SK-N-SH (cell line): ENCODE data around the gene MYH10. TPM values are rescaled to one million over a fixed set of nuclear protein-coding genes. Genes with fewer than 3 reads are reported as not detected.

ENCODE experiments used
- CTCF ChIA-PET: fragments of 300-600, 350-600 bp; formaldehyde crosslinking; extraction: SDS; loops from one replicate; lab custom pipeline; 2021; lab: Yijun Ruan, JAX
- POLR2A ChIA-PET: fragments of 350-600 bp; sonication (Branson Sonifier 250); formaldehyde crosslinking; extraction: SDS; loops from one replicate; lab custom pipeline; 2020; ENCODE audit warnings: antibody characterized with exemption, inconsistent platforms; lab: Yijun Ruan, JAX
- DNase-seq: peaks from one replicate; pipeline ENCODE4 v3.0.0; 2012
- H2AFZ ChIP-seq: fragments of 200-600 bp; sonication (generic); 2 replicates; pipeline ENCODE4 v1.8.1; 2016; ENCODE audit warnings: antibody characterized with exemption, mild to moderate bottlenecking, low read depth
- H3F3A ChIP-seq: fragments of 200-600 bp; sonication (generic); replicated peaks from 2 replicates; pipeline ENCODE3; 2016; ENCODE audit warnings: antibody characterized with exemption, mild to moderate bottlenecking; ENCODE audit not compliant: insufficient read depth
- H3K27ac ChIP-seq, 2 experiments: fragments of 200-500 bp in 1 of 2; fragments of 200-600 bp in 1 of 2; sonication (Bioruptor generic) in 1 of 2; sonication (generic), shearing (Covaris generic) in 1 of 2; 2 replicates each; pipeline versions ENCODE4 v1.5.1 to v1.6.1; 2014 to 2016; ENCODE audit warnings: low read depth in 2 of 2, inconsistent platforms in 1 of 2, low read length in 1 of 2, mild to moderate bottlenecking in 1 of 2, mixed read lengths in 1 of 2
- H3K27me3 ChIP-seq: fragments of 200-600 bp; sonication (generic), shearing (Covaris generic); 2 replicates; pipeline ENCODE4 v1.6.1; 2016; ENCODE audit warnings: mixed run types; ENCODE audit not compliant: insufficient read depth
- H3K36me3 ChIP-seq, 2 experiments: fragments of 200-500 bp in 1 of 2; fragments of 200-600 bp in 1 of 2; sonication (Bioruptor generic) in 1 of 2; sonication (generic) in 1 of 2; replicated peaks in 1 of 2; 2 replicates each; pipeline versions ENCODE3 to v1.5.1; 2014 to 2016; ENCODE audit warnings: low read length in 1 of 2, mild to moderate bottlenecking in 1 of 2; ENCODE audit not compliant: insufficient read depth in 2 of 2, control insufficient read depth in 1 of 2
- H3K4me1 ChIP-seq, 2 experiments: fragments of 200-500 bp in 1 of 2; fragments of 200-600 bp in 1 of 2; sonication (Bioruptor generic) in 1 of 2; sonication (generic), shearing (Covaris generic) in 1 of 2; 2 replicates each; pipeline versions ENCODE4 v1.5.1 to v1.6.1; 2014 to 2016; ENCODE audit warnings: low read depth in 1 of 2, low read length in 1 of 2, mixed run types in 1 of 2; ENCODE audit not compliant: insufficient read depth in 2 of 2, control insufficient read depth in 1 of 2
- H3K4me2 ChIP-seq: fragments of 200-600 bp; sonication (generic), shearing (Covaris generic); 2 replicates; pipeline ENCODE4 v1.6.1; 2017; ENCODE audit warnings: mixed run types
- H3K4me3 ChIP-seq, 2 experiments: fragments of 200-500 bp in 1 of 2; fragments of 200-600 bp in 1 of 2; sonication (Bioruptor generic) in 1 of 2; sonication (generic), shearing (Covaris generic) in 1 of 2; 2 replicates each; pipeline versions ENCODE4 v1.5.1 to v1.8.1; 2014 to 2016; ENCODE audit warnings: low read depth in 2 of 2, inconsistent platforms in 1 of 2, low read length in 1 of 2, mild to moderate bottlenecking in 1 of 2, mixed read lengths in 1 of 2, moderate library complexity in 1 of 2
- H3K79me2 ChIP-seq: fragments of 200-600 bp; sonication (generic); 2 replicates; pipeline ENCODE4 v1.8.1; 2017; ENCODE audit warnings: mild to moderate bottlenecking; ENCODE audit not compliant: insufficient read depth
- H3K9ac ChIP-seq: fragments of 200-600 bp; sonication (generic); 2 replicates; pipeline ENCODE4 v1.6.1; 2017; ENCODE audit warnings: mixed run types
- H3K9me2 ChIP-seq: fragments of 200-600 bp; sonication (generic); 2 replicates; pipeline ENCODE4 v1.6.1; 2017; ENCODE audit warnings: mixed run types
- H3K9me3 ChIP-seq: fragments of 200-600 bp; sonication (generic); 2 replicates; pipeline ENCODE4 v1.6.1; 2017; ENCODE audit warnings: mixed run types, mild to moderate bottlenecking, moderate library complexity
- H4K20me1 ChIP-seq: fragments of 200-600 bp; sonication (generic); 2 replicates; pipeline ENCODE4 v1.6.1; 2017; ENCODE audit warnings: mild to moderate bottlenecking, mixed run types; ENCODE audit not compliant: insufficient read depth
- MEF2A ChIP-seq: IDR thresholded peaks from 2 replicates; pipeline ENCODE4 v1.4.0; 2012; ENCODE audit warnings: low read depth, borderline replicate concordance
- RAD21 ChIP-seq: IDR thresholded peaks from 2 replicates; pipeline ENCODE4 v1.6.1; 2012; ENCODE audit warnings: mild to moderate bottlenecking, low read length
- RCOR1 ChIP-seq: fragments of 150-350 bp; IDR thresholded peaks from 2 replicates; pipeline ENCODE4 v1.6.1; 2017; ENCODE audit warnings: antibody characterized with exemption, low read length
- SIN3A ChIP-seq: IDR thresholded peaks from 2 replicates; pipeline ENCODE4 v1.6.1; 2012; ENCODE audit warnings: low read depth, mild to moderate bottlenecking, low read length, moderate library complexity, borderline replicate concordance
- WGBS: methylation state at CpG from one replicate; pipeline ENCODE4 v1.1.6; 2017; ENCODE audit warnings: low lambda C conversion rate; 5-methylcytosine and 5-hydroxymethylcytosine counted together
- polyA plus RNA-seq, 3 experiments: library from polyadenylated mRNA; depleted of rRNA; stranded (reverse); fragments of >200 nt; gene quantifications; 2 replicates each; pipeline ENCODE4 v1.2.3, GENCODE V29; 2012
- TF ChIP-seq, protein P1 (sequence below): IDR thresholded peaks from 2 replicates; pipeline ENCODE4 v1.4.0; 2012; ENCODE audit warnings: low read depth, borderline replicate concordance
- TF ChIP-seq, protein P2 (sequence below): fragments of 150-350 bp; IDR thresholded peaks from 2 replicates; pipeline ENCODE4 v1.6.1; 2017; ENCODE audit warnings: antibody characterized with exemption, low read length, low read depth, borderline replicate concordance
- TF ChIP-seq, protein P3 (sequence below): IDR thresholded peaks from 2 replicates; pipeline ENCODE4 v1.6.1; 2012; ENCODE audit warnings: mild to moderate bottlenecking, low read depth, low read length, moderate library complexity

The MYH10 gene
- polyA plus RNA-seq, 1 of the 3 experiments (the other 2 are of a cell fraction): 64.2 TPM

DNA sequence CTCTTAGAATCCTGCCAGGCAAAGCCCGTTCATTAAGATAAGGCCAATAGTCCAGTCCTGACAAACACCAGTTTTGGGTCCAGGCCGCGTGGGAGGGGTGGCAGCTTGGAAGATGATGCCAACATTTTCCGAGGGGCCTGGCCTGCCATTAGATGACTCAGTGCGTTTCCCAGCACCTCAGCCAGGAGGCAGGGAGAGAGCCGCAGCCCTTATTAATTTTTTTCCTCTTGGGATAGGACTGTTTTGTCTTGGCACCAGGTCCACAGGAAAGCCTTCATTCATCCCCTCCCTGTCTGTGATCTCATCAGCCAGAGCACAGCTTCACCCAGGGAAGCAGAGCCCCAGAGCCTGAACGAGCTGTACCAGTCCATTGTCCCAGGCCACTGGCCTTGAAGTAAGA is 199.6 kb downstream of the MYH10 start:
- 0 out of 4 replicates have a peak overlapping the region, but pooled peaks of 1 of the 2 experiments have one; percentile 11 for H3K27ac ChIP-seq
- no peak overlapping the region for H3K4me3 ChIP-seq
- no peaks in the 10 kb centered on the region for H3K27me3 ChIP-seq
- H3K4me1 ChIP-seq: no peaks in the 10 kb centered on the region; a peak in 1 of 4 replicates
- H4K20me1 ChIP-seq: no peaks in the 10 kb centered on the region
- ChIA-PET POLR2A (no interaction called here), CTCF (interaction anchor here (1.2 to 1.7 kb wide), 3 partner anchors 11 to 315 kb away, joined by 3 to 5 read pairs (median 3); no protein-coding TSS in a partner anchor)
- no peaks in the 10 kb centered on the region for H3F3A ChIP-seq
- H3K9me2 ChIP-seq: no peaks in the 10 kb centered on the region
- no peak for DNase-seq
- WGBS: 59% methylated on average over 6 of the region's 7 CpGs
- TF ChIP-seq, protein P1, sequence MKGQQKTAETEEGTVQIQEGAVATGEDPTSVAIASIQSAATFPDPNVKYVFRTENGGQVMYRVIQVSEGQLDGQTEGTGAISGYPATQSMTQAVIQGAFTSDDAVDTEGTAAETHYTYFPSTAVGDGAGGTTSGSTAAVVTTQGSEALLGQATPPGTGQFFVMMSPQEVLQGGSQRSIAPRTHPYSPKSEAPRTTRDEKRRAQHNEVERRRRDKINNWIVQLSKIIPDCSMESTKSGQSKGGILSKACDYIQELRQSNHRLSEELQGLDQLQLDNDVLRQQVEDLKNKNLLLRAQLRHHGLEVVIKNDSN: no peak
- TF ChIP-seq RCOR1 (no peak), MEF2A (no peak)
- TF ChIP-seq, protein P2, sequence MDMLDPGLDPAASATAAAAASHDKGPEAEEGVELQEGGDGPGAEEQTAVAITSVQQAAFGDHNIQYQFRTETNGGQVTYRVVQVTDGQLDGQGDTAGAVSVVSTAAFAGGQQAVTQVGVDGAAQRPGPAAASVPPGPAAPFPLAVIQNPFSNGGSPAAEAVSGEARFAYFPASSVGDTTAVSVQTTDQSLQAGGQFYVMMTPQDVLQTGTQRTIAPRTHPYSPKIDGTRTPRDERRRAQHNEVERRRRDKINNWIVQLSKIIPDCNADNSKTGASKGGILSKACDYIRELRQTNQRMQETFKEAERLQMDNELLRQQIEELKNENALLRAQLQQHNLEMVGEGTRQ: no peak
- no peak overlapping the region for H3K9ac ChIP-seq
- peaks cover under 1% of the 10 kb centered on the region; the same call in 1 of the 2 replicates for H3K79me2 ChIP-seq
- 0 out of 2 replicates have a peak overlapping the region, but pooled peaks have one; percentile 4 for H3K4me2 ChIP-seq
- no peaks in the 10 kb centered on the region for H3K9me3 ChIP-seq
- peak overlapping the region; percentile 72 for H2AFZ ChIP-seq
- no peaks in the 10 kb centered on the region for H3K36me3 ChIP-seq

DNA sequence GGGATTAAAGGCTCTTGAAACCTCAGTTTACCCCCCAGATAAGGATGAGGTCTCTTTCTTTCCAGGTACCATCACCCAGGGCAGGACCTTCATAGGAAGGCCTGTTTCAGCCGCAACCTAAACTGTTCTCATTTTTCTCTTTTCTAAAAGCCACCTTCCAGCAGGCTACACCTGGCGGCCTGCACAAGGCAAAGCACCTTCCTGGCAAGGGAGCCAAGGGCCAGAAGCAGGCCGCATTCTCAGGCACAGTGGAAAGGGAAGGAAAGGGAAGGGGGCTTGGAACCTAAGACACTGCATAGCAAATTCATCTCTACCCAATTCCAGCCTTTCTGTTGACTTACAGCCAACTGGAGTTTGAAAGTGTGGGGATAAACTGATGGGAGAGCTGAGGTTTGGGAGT is 203.7 kb downstream of the MYH10 start:
- TF ChIP-seq RAD21 (no peak), SIN3A (no peak)
- TF ChIP-seq, protein P3, sequence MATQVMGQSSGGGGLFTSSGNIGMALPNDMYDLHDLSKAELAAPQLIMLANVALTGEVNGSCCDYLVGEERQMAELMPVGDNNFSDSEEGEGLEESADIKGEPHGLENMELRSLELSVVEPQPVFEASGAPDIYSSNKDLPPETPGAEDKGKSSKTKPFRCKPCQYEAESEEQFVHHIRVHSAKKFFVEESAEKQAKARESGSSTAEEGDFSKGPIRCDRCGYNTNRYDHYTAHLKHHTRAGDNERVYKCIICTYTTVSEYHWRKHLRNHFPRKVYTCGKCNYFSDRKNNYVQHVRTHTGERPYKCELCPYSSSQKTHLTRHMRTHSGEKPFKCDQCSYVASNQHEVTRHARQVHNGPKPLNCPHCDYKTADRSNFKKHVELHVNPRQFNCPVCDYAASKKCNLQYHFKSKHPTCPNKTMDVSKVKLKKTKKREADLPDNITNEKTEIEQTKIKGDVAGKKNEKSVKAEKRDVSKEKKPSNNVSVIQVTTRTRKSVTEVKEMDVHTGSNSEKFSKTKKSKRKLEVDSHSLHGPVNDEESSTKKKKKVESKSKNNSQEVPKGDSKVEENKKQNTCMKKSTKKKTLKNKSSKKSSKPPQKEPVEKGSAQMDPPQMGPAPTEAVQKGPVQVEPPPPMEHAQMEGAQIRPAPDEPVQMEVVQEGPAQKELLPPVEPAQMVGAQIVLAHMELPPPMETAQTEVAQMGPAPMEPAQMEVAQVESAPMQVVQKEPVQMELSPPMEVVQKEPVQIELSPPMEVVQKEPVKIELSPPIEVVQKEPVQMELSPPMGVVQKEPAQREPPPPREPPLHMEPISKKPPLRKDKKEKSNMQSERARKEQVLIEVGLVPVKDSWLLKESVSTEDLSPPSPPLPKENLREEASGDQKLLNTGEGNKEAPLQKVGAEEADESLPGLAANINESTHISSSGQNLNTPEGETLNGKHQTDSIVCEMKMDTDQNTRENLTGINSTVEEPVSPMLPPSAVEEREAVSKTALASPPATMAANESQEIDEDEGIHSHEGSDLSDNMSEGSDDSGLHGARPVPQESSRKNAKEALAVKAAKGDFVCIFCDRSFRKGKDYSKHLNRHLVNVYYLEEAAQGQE: no peak
- TF ChIP-seq, protein P2: no peak
- H3K9me3 ChIP-seq: no peaks in the 10 kb centered on the region
- no peaks in the 10 kb centered on the region; a peak in 1 of 4 replicates for H3K4me1 ChIP-seq
- no peak for DNase-seq
- ChIA-PET POLR2A (no interaction called here), CTCF (interaction anchor here (1.0 to 1.4 kb wide), 2 partner anchors 43 to 359 kb away, joined by 3 to 4 read pairs; no protein-coding TSS in a partner anchor)
- 83% methylated on average over 3 of the region's 3 CpGs for WGBS
- no peaks in the 10 kb centered on the region for H4K20me1 ChIP-seq
- no peak overlapping the region for H3K4me2 ChIP-seq
- no peaks in the 10 kb centered on the region for H3K9me2 ChIP-seq
- no peaks in the 10 kb centered on the region for H3F3A ChIP-seq
- H3K27ac ChIP-seq: no peak overlapping the region
- no peaks in the 10 kb centered on the region for H3K79me2 ChIP-seq
- no peak overlapping the region for H3K9ac ChIP-seq
- no peaks in the 10 kb centered on the region; the same call in 1 of the 2 replicates for H3K27me3 ChIP-seq
- no peaks in the 10 kb centered on the region for H3K36me3 ChIP-seq
- no peak overlapping the region for H2AFZ ChIP-seq
- H3K4me3 ChIP-seq: no peak overlapping the region
